Gastrocnemius medialis (tissue), 4 donors: Measurements from ENCODE around the gene PACSIN2. TPM values are rescaled to one million over a fixed set of nuclear protein-coding genes. Genes with fewer than 3 reads are reported as not detected.
"Not testable (repeated sequence)": the region's sequence is repeated elsewhere in the genome, so short reads cannot be mapped to it uniquely, and the experiment has no call there.

Source experiments
- ATAC-seq, 2 donors: fragments of 150-250 bp; one replicate each; pipeline ENCODE4 v1.9.1; 2016
- DNase-seq, 2 donors: peaks; one replicate each; pipeline ENCODE4 v3.0.0-alpha.2; 2019
- H3K27ac ChIP-seq, 4 donors: fragments of 200-600 bp; sonication (generic); 1 replicate in 1 of 4; 2 replicates in 3 of 4; pipeline ENCODE4 v1.5.1; 2016 to 2018; ENCODE audit warnings: mild to moderate bottlenecking in 2 of 4, moderate library complexity in 1 of 4
- H3K27me3 ChIP-seq, 3 donors: fragments of 200-600 bp; sonication (generic) in 2 of 3; 1 replicate in 1 of 3; 2 replicates in 2 of 3; pipeline versions ENCODE4 v1.5.1 to v1.6.0; 2016 to 2019; ENCODE audit warnings: mild to moderate bottlenecking in 1 of 3, moderate library complexity in 1 of 3
- H3K36me3 ChIP-seq, 2 donors: fragments of 200-600 bp; sonication (generic) in 1 of 2; one replicate each; pipeline ENCODE4 v1.5.1; 2017 to 2018
- H3K4me1 ChIP-seq, 2 donors: fragments of 200-600 bp; sonication (generic) in 1 of 2; one replicate each; pipeline ENCODE4 v1.5.1; 2016 to 2017; ENCODE audit warnings: mild to moderate bottlenecking in 2 of 2
- H3K4me3 ChIP-seq, 4 donors: fragments of 200-600 bp; sonication (generic) in 3 of 4; 1 replicate in 1 of 4; 2 replicates in 3 of 4; pipeline ENCODE4 v1.5.1; 2016 to 2019; ENCODE audit warnings: mild to moderate bottlenecking in 2 of 4
- H3K9me3 ChIP-seq, 3 donors: fragments of 200-600 bp; sonication (generic) in 2 of 3; 1 replicate in 1 of 3; 2 replicates in 2 of 3; pipeline ENCODE4 v1.5.1; 2016 to 2019
- POLR2A ChIP-seq, 2 donors: fragments of 450-650 bp; IDR thresholded peaks; one replicate each; pipeline ENCODE4 v1.6.1; 2017; ENCODE audit warnings: antibody characterized with exemption in 2 of 2, mild to moderate bottlenecking in 2 of 2, moderate library complexity in 2 of 2
- in situ Hi-C, 4 donors: fragments of 200-750 bp; cut with MboI; loops; one replicate each; pipeline versions ENCODE4 v1.15.0 to v1.8.0; 2017; ENCODE audit warnings: low sequenced_read_pairs in 4 of 4
- intact Hi-C: fragments of 100-400 bp; cut with DNase I; formaldehyde crosslinking; loops from one replicate; pipeline ENCODE4 v1.15.1; 2023; ENCODE audit warnings: low total_unique reads
- total RNA-seq, 4 donors: library from RNA; depleted of rRNA; stranded (reverse); fragments of >200 nt; gene quantifications; one replicate each; pipeline versions ENCODE4 v1.1.0 to v1.2.3, GENCODE V29; 2016
- TF ChIP-seq, protein P1 (sequence below), 5 experiments: fragments of 450-650 bp in 3 of 5; fragments of 200-600 bp in 2 of 5; sonication (generic) in 2 of 5; IDR thresholded peaks in 4 of 5; conservative IDR thresholded peaks in 1 of 5; 1 replicate in 4 of 5; 2 replicates in 1 of 5; pipeline ENCODE4 v1.5.1; 2016 to 2019; ENCODE audit warnings: antibody characterized with exemption in 5 of 5, mild to moderate bottlenecking in 3 of 5, moderate library complexity in 3 of 5

PACSIN2 gene
- total RNA-seq, 4 donors from 2014 or later, result 37.3 to 45.9 (median 39.8) TPM

DNA sequence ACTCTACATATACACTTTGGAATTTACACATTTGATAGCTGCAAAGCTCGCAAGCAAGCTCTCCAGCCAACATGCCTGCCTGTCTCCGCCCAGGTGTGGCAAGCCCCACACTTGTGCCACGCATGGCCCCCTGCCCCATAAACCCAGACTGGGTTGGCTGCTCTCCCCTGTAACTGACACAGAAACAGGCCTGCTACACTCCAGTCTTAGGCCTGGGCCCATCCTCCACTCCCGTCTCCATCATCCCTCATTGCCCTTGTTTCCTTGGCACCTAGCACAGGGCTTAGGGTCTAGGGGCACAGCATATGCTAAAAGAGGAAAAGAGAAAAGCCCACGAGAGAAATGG lies 41.4 kb downstream of the PACSIN2 start:
- intact Hi-C loops (no loop called here), in situ Hi-C loops (loop anchor here in 1 of 4 donors (10.0 to 25.0 kb wide), 2 partner anchors 59 to 111 kb away; partner anchors contain the start of gene ARFGAP3)
- no peak for DNase-seq
- TF ChIP-seq, protein P1, sequence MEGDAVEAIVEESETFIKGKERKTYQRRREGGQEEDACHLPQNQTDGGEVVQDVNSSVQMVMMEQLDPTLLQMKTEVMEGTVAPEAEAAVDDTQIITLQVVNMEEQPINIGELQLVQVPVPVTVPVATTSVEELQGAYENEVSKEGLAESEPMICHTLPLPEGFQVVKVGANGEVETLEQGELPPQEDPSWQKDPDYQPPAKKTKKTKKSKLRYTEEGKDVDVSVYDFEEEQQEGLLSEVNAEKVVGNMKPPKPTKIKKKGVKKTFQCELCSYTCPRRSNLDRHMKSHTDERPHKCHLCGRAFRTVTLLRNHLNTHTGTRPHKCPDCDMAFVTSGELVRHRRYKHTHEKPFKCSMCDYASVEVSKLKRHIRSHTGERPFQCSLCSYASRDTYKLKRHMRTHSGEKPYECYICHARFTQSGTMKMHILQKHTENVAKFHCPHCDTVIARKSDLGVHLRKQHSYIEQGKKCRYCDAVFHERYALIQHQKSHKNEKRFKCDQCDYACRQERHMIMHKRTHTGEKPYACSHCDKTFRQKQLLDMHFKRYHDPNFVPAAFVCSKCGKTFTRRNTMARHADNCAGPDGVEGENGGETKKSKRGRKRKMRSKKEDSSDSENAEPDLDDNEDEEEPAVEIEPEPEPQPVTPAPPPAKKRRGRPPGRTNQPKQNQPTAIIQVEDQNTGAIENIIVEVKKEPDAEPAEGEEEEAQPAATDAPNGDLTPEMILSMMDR (IDR thresholded peaks at IDR 0.05 in 4 of 5, conservative IDR thresholded peaks at IDR 0.05 in 1 of 5), result no peak
- no peak for TF ChIP-seq POLR2A (IDR thresholded peaks at IDR 0.05)
- no peaks in the 10 kb centered on the region for H3K9me3 ChIP-seq
- H3K27ac ChIP-seq, result no peak overlapping the region
- no peaks in the 10 kb centered on the region for H3K36me3 ChIP-seq
- ATAC-seq, result no peak
- no peak overlapping the region for H3K4me3 ChIP-seq
- H3K4me1 ChIP-seq, result peaks cover 39 to 55% of the 10 kb centered on the region in 2 donors
- no peaks in the 10 kb centered on the region for H3K27me3 ChIP-seq

DNA sequence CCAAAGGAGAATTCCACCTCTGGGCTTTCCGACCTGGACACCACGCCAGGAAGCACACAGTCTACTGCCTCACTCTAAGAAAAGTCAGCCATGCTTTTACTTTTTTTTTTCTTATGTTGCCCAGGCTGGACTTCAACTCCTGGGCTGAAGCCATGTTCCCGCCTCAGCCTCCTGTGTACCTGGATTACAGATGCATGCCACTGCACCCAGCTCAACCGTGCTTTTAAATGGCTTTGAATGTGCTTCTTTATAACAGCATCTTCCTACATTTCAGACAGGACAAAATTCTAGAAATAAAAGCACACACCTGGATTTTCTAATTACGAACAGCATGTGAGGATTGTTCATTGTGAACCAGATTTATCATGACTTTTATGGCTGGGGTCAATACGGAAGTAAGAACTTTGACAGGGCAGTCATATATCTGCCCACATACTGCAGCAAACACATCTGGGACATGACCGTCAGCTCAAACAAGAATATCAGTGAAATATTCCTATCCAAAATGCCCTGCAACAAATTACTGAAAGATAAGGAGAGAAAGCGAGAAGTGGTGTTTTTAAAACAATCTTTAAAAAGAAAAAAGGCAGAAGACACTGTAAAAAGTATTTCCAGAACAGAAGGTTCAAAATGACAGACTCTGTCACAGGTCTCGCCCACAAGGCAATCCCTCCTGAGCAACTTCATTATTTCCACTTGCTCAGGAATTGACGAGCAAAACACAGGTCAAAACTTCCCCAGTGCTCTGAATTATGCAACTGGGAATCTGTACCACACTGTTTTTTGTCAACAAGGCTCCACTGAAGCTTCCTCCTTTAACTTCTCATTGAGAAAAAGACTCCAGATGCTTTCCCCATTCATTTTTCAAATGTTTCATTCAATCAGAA lies 42.1 kb downstream of the PACSIN2 start:
- no peaks in the 10 kb centered on the region for H3K36me3 ChIP-seq
- peaks cover 37 to 55% of the 10 kb centered on the region in 2 donors for H3K4me1 ChIP-seq
- ATAC-seq (peak in 1 of 2 donors; percentile 22), DNase-seq (no peak)
- no peak overlapping the region for H3K4me3 ChIP-seq
- TF ChIP-seq, protein P1 (IDR thresholded peaks at IDR 0.05 in 4 of 5, conservative IDR thresholded peaks at IDR 0.05 in 1 of 5), result no peak
- no peak for TF ChIP-seq POLR2A (IDR thresholded peaks at IDR 0.05)
- H3K9me3 ChIP-seq, result no peaks in the 10 kb centered on the region
- intact Hi-C loops (no loop called here), in situ Hi-C loops (loop anchor here in 1 of 4 donors (10.0 to 25.0 kb wide), 2 partner anchors 58 to 111 kb away; partner anchors contain the start of gene ARFGAP3)
- H3K27me3 ChIP-seq, result no peaks in the 10 kb centered on the region
- H3K27ac ChIP-seq, result no peak overlapping the region

DNA sequence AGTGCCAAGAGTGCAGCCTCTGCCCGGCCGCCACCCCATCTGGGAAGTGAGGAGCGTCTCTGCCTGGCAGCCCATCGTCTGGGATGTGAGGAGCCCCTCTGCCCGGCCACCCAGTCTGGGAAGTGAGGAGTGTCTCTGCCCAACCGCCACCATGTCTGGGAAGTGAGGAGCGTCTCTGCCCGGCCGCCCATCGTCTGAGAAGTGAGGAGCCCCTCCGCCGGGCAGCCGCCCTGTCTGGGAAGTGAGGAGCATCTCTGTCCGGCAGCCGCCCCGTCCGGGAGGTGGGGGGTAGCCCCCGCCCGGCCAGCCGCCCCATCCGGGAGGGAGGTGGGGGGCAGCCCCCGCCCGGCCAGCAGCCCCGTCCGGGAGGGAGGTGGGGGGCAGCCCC lies 43.5 kb downstream of the PACSIN2 start:
- H3K4me3 ChIP-seq, H3K27me3 ChIP-seq, H3K9me3 ChIP-seq, intact Hi-C loops, H3K36me3 ChIP-seq, ATAC-seq, H3K27ac ChIP-seq, DNase-seq: not testable (repeated sequence)
- peaks cover 40 to 55% of the 10 kb centered on the region in 2 donors for H3K4me1 ChIP-seq
- in situ Hi-C loops, result loop anchor here in 1 of 4 donors (10.0 to 25.0 kb wide), 2 partner anchors 57 to 109 kb away; partner anchors contain the start of gene ARFGAP3

DNA sequence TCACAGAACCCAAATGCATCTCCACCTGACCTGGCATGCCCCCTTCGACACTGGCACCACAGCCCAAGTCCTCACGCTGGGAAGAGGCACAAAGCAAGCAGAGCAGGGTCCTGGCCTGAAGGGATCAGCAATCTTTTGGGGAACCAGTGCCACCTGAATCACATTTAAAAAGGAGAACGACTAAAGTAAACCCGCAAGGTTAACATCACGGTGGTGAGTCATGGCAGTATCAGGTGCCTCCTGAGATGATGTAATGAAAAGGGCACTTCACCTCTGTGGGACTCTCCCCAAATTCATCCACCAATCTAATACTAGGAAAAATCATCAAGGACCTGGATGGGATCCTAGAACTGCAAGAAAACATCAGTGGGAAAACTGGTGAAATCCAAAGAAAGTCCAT lies 44.9 kb downstream of the PACSIN2 start:
- no peak for TF ChIP-seq POLR2A (IDR thresholded peaks at IDR 0.05)
- TF ChIP-seq, protein P1 (IDR thresholded peaks at IDR 0.05 in 4 of 5, conservative IDR thresholded peaks at IDR 0.05 in 1 of 5), result no peak
- Histone ChIP-seq H3K4me1 (peaks cover 43 to 57% of the 10 kb centered on the region in 2 donors), H3K27ac (peak overlapping the region in 2 of 4 donors; percentile 54 to 77), H3K9me3 (no peaks in the 10 kb centered on the region), H3K4me3 (no peak overlapping the region), H3K27me3 (no peaks in the 10 kb centered on the region), H3K36me3 (no peaks in the 10 kb centered on the region)
- DNase-seq (peak in 1 of 2 donors; percentile 38), ATAC-seq (peak; percentile 58 to 71)
- in situ Hi-C loops, result loop anchor here in 1 of 4 donors (10.0 to 25.0 kb wide), 2 partner anchors 55 to 108 kb away; partner anchors contain the start of gene ARFGAP3
- intact Hi-C loops, result no loop called here

DNA sequence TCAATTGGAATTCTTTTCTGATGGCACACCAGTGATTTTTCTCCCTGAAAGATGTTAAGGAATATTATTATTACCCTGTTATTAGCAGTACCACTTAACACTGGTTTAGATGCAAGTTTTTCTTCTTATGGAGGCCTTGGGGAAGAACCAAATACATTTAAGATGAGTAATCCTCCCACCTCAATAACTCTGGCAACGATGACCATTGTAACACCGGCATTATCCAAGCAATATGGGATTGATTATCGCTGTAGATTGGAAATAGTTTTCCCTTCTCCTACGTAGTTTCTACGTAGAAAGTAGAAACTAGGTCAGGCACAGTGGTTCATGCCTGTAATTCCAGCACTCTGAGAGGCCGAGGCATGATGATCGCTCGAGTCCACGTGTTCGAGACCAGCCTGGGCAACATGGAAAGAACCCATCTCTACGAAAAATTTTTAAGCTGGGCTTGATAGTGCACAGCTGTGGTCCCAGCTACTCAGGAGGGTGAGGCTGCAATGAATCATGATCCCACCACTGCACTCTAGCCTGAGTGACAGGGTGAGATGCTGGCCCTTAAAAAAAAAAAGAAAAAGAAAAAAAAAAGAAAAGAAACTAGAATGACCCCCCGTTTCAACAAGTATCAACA lies 45.5 kb downstream of the PACSIN2 start:
- Histone ChIP-seq H3K4me3 (no peak overlapping the region), H3K27ac (peak overlapping the region in 2 of 4 donors; percentile 54 to 77), H3K27me3 (no peaks in the 10 kb centered on the region), H3K9me3 (no peaks in the 10 kb centered on the region), H3K36me3 (no peaks in the 10 kb centered on the region), H3K4me1 (peaks cover 42 to 57% of the 10 kb centered on the region in 2 donors)
- DNase-seq, result no peak
- no peak for ATAC-seq
- TF ChIP-seq POLR2A (IDR thresholded peaks at IDR 0.05), result no peak
- TF ChIP-seq, protein P1 (IDR thresholded peaks at IDR 0.05 in 4 of 5, conservative IDR thresholded peaks at IDR 0.05 in 1 of 5), result no peak
- in situ Hi-C loops (loop anchor here in 2 of 4 donors (5.0 to 25.0 kb wide), 2 partner anchors 97 to 107 kb away; partner anchors contain the start of gene ARFGAP3 (in 1 of the 2)), intact Hi-C loops (loop anchor here (2.0 to 5.0 kb wide), 2 partner anchors 57 to 103 kb away; no protein-coding TSS in a partner anchor)
